HCT116 (cell line): Measurements from ENCODE around the gene EIF4E1B. TPM values are rescaled to one million over a fixed set of nuclear protein-coding genes. Genes with fewer than 3 reads are reported as not detected.
A peak's percentile ranks its signal among the peaks of the same experiment; 100 is the strongest.

ENCODE experiments used
- ATAC-seq: fragments of 200-7000 bp; cut with Tn5 transposase; 2 replicates; pipeline ENCODE4 v1.9.1; 2020; ENCODE audit warnings: mild to moderate bottlenecking, moderate library complexity
- BruUV-seq: library from RNA; stranded (reverse); fragments of 400-500 nt; replicated peaks from 2 replicates; lab custom pipeline; 2021; lab: Mats Ljungman, UMichigan
- CTCF ChIA-PET: fragments of 300-600 bp; sonication (Branson Sonifier 250); formaldehyde crosslinking; loops from one replicate; lab custom pipeline; 2021; ENCODE audit warnings: antibody characterized with exemption; lab: Charles Lee
- POLR2A ChIA-PET: fragments of 300-600, 350-600 bp; sonication (Branson Sonifier 250); formaldehyde crosslinking; loops from one replicate; lab custom pipeline; 2021; ENCODE audit warnings: antibody characterized with exemption; lab: Charles Lee
- RAD21 ChIA-PET, 2 experiments: fragments of 300-600 bp; sonication (Branson Sonifier 250); formaldehyde crosslinking; loops; one replicate each; lab custom pipeline; 2023; ENCODE audit warnings: low total read pairs in 2 of 2; ENCODE audit not compliant: uncharacterized antibody in 2 of 2, unreplicated experiment in 2 of 2, low non-redundant PET in 1 of 2; lab: Charles Lee
- DNase-seq: peaks from one replicate; pipeline ENCODE4 v3.0.0-alpha.2; 2010; ENCODE audit warnings: low read depth, low spot score
- H2AFZ ChIP-seq: fragments of 200-600 bp; shearing (Covaris generic), sonication (generic); 2 replicates; pipeline ENCODE4 v1.6.1; 2017; ENCODE audit warnings: low read depth, mixed run types, mixed read lengths, antibody characterized with exemption, low read length; ENCODE audit not compliant: poor library complexity, severe bottlenecking
- H3K27ac ChIP-seq: 2 replicates; pipeline ENCODE4 v1.5.1; 2012; ENCODE audit warnings: low read depth, low read length
- H3K27me3 ChIP-seq: fragments of 200-600 bp; sonication (generic); 2 replicates; pipeline ENCODE4 v1.6.1; 2016; ENCODE audit warnings: mixed run types, low read length, mixed read lengths; ENCODE audit not compliant: insufficient read depth
- H3K36me3 ChIP-seq, 2 experiments: fragments of 200-500 bp in 1 of 2; fragments of 200-600 bp in 1 of 2; sonication (Bioruptor generic) in 1 of 2; sonication (generic) in 1 of 2; 2 replicates each; pipeline versions ENCODE4 v1.5.1 to v1.6.1; 2014 to 2016; ENCODE audit warnings: low read length in 2 of 2, inconsistent platforms in 1 of 2, mixed read lengths in 1 of 2, mixed run types in 1 of 2; ENCODE audit not compliant: insufficient read depth in 2 of 2, control insufficient read depth in 1 of 2
- H3K4me1 ChIP-seq, 2 experiments: fragments of 200-600 bp in 1 of 2; sonication (generic) in 1 of 2; 2 replicates each; pipeline versions ENCODE4 v1.5.1 to v1.6.1; 2012 to 2017; ENCODE audit warnings: low read length in 2 of 2, inconsistent platforms in 1 of 2, mild to moderate bottlenecking in 1 of 2, mixed read lengths in 1 of 2, mixed run types in 1 of 2, moderate library complexity in 1 of 2; ENCODE audit not compliant: insufficient read depth in 2 of 2, control insufficient read depth in 1 of 2
- H3K4me2 ChIP-seq: fragments of 200-600 bp; sonication (generic); 2 replicates; pipeline ENCODE4 v1.6.1; 2017; ENCODE audit warnings: mixed run types, low read length, mixed read lengths
- H3K4me3 ChIP-seq, 2 experiments: fragments of 200-600 bp in 1 of 2; sonication (generic) in 1 of 2; replicated peaks in 1 of 2; 2 replicates each; pipeline ENCODE4 v1.5.1; 2011 to 2016; ENCODE audit warnings: low read length in 2 of 2, control low read depth in 1 of 2, low read depth in 1 of 2, mild to moderate bottlenecking in 1 of 2, mixed read lengths in 1 of 2, mixed run types in 1 of 2
- H3K79me2 ChIP-seq: fragments of 200-600 bp; sonication (generic); 2 replicates; pipeline ENCODE4 v1.6.1; 2017; ENCODE audit warnings: mild to moderate bottlenecking, mixed run types, low read length, moderate library complexity, mixed read lengths; ENCODE audit not compliant: insufficient read depth
- H3K9ac ChIP-seq: fragments of 200-600 bp; sonication (generic); 2 replicates; pipeline ENCODE4 v1.6.1; 2016; ENCODE audit warnings: low read length, mixed read lengths
- H3K9me2 ChIP-seq: fragments of 200-600 bp; sonication (generic), shearing (Covaris generic); 2 replicates; pipeline ENCODE4 v1.6.1; 2017; ENCODE audit warnings: mixed run types, mild to moderate bottlenecking, moderate library complexity; ENCODE audit not compliant: insufficient read depth
- H3K9me3 ChIP-seq, 2 experiments: fragments of 200-500 bp in 1 of 2; fragments of 200-600 bp in 1 of 2; sonication (Bioruptor generic) in 1 of 2; sonication (generic) in 1 of 2; 2 replicates each; pipeline ENCODE4 v1.6.1; 2014 to 2017; ENCODE audit warnings: low read length in 2 of 2, mixed read lengths in 2 of 2, inconsistent platforms in 1 of 2, low read depth in 1 of 2, mild to moderate bottlenecking in 1 of 2, mixed run types in 1 of 2, moderate library complexity in 1 of 2; ENCODE audit not compliant: control insufficient read depth in 1 of 2, insufficient read depth in 1 of 2
- H4K20me1 ChIP-seq: fragments of 200-600 bp; sonication (generic), shearing (Covaris generic); 2 replicates; pipeline ENCODE4 v1.6.1; 2017; ENCODE audit warnings: mixed run types, mild to moderate bottlenecking, moderate library complexity; ENCODE audit not compliant: insufficient read depth
- CBX3 ChIP-seq: IDR thresholded peaks from 2 replicates; pipeline ENCODE4 v1.6.1; 2012; ENCODE audit warnings: low read depth
- CEBPB ChIP-seq: IDR thresholded peaks from 2 replicates; pipeline ENCODE4 v1.6.1; 2012; ENCODE audit warnings: low read depth
- EGR1 ChIP-seq: IDR thresholded peaks from 2 replicates; pipeline ENCODE4 v1.6.1; 2012; ENCODE audit warnings: low read depth
- ELF1 ChIP-seq: IDR thresholded peaks from 2 replicates; pipeline ENCODE4 v1.6.1; 2012; ENCODE audit warnings: low read depth, borderline replicate concordance
- EZH2 ChIP-seq: fragments of 200-600 bp; sonication (generic); IDR thresholded peaks from 2 replicates; pipeline ENCODE4 v1.6.1; 2017; ENCODE audit warnings: antibody characterized with exemption, mixed run types
- EZH2phosphoT487 ChIP-seq: fragments of 200-600 bp; IDR thresholded peaks from 2 replicates; pipeline ENCODE4 v1.6.1; 2018; ENCODE audit warnings: antibody characterized with exemption, borderline replicate concordance
- FOSL1 ChIP-seq: IDR thresholded peaks from 2 replicates; pipeline ENCODE4 v1.6.1; 2012; ENCODE audit warnings: low read depth
- POLR2A ChIP-seq: IDR thresholded peaks from 2 replicates; pipeline ENCODE4 v1.7.0; 2011; ENCODE audit warnings: borderline replicate concordance; ENCODE audit not compliant: insufficient read depth, insufficient read length; ENCODE audit errors: extremely low read depth
- POLR2AphosphoS5 ChIP-seq: IDR thresholded peaks from 2 replicates; pipeline ENCODE4 v1.6.1; 2011; ENCODE audit warnings: mild to moderate bottlenecking, low read depth, low read length, moderate library complexity
- RAD21 ChIP-seq: IDR thresholded peaks from 2 replicates; pipeline ENCODE4 v1.6.1; 2012; ENCODE audit warnings: low read depth, mild to moderate bottlenecking
- REST ChIP-seq: IDR thresholded peaks from 2 replicates; pipeline ENCODE4 v1.6.1; 2012; ENCODE audit warnings: low read depth
- SIN3A ChIP-seq: IDR thresholded peaks from 2 replicates; pipeline ENCODE4 v1.6.1; 2012; ENCODE audit warnings: low read depth
- SRF ChIP-seq: IDR thresholded peaks from 2 replicates; pipeline ENCODE4 v1.6.1; 2012; ENCODE audit warnings: low read depth
- TCF7L2 ChIP-seq: IDR thresholded peaks from 2 replicates; pipeline ENCODE4 v1.7.0; 2011; ENCODE audit warnings: borderline replicate concordance, inconsistent platforms; ENCODE audit not compliant: insufficient read depth, insufficient read length; ENCODE audit errors: extremely low read depth
- ZBTB33 ChIP-seq: IDR thresholded peaks from 2 replicates; pipeline ENCODE4 v1.6.1; 2011; ENCODE audit warnings: mild to moderate bottlenecking, low read length, moderate library complexity; ENCODE audit not compliant: insufficient replicate concordance; ENCODE audit errors: extremely low read depth
- ZFX ChIP-seq: fragments of 450-650 bp; IDR thresholded peaks from 2 replicates; pipeline ENCODE4 v1.6.1; 2017
- ZNF274 ChIP-seq: fragments of 200-500 bp; sonication (Bioruptor generic); IDR thresholded peaks from 2 replicates; pipeline ENCODE4 v1.6.1; 2014; ENCODE audit warnings: mild to moderate bottlenecking, low read depth, low read length, inconsistent platforms
- intact Hi-C: fragments of 100-400 bp; cut with micrococcal nuclease; formaldehyde crosslinking; loops from 2 replicates; pipeline ENCODE4 v1.10.0; 2022
- total RNA-seq: library from RNA; stranded (reverse); gene quantifications from one replicate; pipeline ENCODE4 v1.2.1, GENCODE V29; 2021; ENCODE audit not compliant: unreplicated experiment
- TF ChIP-seq, protein P1 (sequence below): IDR thresholded peaks from 2 replicates; pipeline ENCODE4 v1.6.1; 2012
- TF ChIP-seq, protein P2 (sequence below): IDR thresholded peaks from 2 replicates; pipeline ENCODE4 v1.6.1; 2012
- TF ChIP-seq, protein P3 (sequence below), 3 experiments: fragments of 200-600 bp in 1 of 3; sonication (generic) in 1 of 3; IDR thresholded peaks in 2 of 3; conservative IDR thresholded peaks in 1 of 3; 2 replicates each; pipeline ENCODE4 v1.5.1; 2012 to 2017; ENCODE audit warnings: low read depth in 2 of 3, low read length in 2 of 3, antibody characterized with exemption in 1 of 3, borderline replicate concordance in 1 of 3, control low read depth in 1 of 3, mild to moderate bottlenecking in 1 of 3, mixed read lengths in 1 of 3, mixed run types in 1 of 3, moderate library complexity in 1 of 3; ENCODE audit not compliant: insufficient read depth in 1 of 3

The EIF4E1B gene
- total RNA-seq, 1 experiment from 2014 or later, result 0.07 TPM

- TF ChIP-seq ZNF274 (no peak), POLR2A (no peak)
Measured at GRCh38 chr5:176687247-176687646, 56.8 kb downstream of the EIF4E1B start (continued).

DNA sequence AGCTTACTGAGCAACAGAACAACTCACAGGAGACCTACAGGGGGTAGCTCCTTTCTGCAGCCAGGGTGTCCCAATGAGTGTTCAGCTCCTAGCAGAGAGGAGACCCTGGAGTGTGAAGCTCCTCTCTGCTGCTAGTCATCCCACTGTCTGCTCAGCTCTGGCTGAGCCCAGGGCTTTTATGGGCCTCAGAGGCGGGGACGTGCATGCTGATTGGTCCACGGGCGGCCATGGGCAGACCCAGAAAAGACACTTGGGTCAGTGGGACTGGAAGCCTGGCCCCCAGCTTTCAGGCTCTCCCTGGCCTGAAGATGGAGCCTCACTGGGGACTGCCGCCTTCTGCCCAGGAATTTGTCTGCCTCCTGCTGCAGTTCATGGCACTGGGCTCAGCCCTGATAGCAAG, 57.4 kb downstream of the EIF4E1B start:
- Histone ChIP-seq H4K20me1 (no peaks in the 10 kb centered on the region), H3K4me3 (no peak overlapping the region), H3K36me3 (no peaks in the 10 kb centered on the region), H3K9me2 (no peaks in the 10 kb centered on the region), H3K27ac (no peak overlapping the region), H2AFZ (no peak overlapping the region), H3K4me2 (no peak overlapping the region), H3K4me1 (peaks cover 0 to 8% of the 10 kb centered on the region in 2 experiments; a peak in 2 of 4 replicates), H3K79me2 (no peaks in the 10 kb centered on the region), H3K9ac (no peak overlapping the region), H3K27me3 (peaks cover 1% of the 10 kb centered on the region; the same call in 1 of the 2 replicates), H3K9me3 (no peaks in the 10 kb centered on the region)
- ATAC-seq (0 out of 2 replicates have a peak, but pooled peaks have one; percentile 38), DNase-seq (no peak)
- RAD21 ChIA-PET, result no interaction called here
- BruUV-seq, result no TSS peak
- CTCF ChIA-PET, result no interaction called here
- POLR2A ChIA-PET, result no interaction called here
- intact Hi-C loops, result no loop called here
- TF ChIP-seq, protein P1, sequence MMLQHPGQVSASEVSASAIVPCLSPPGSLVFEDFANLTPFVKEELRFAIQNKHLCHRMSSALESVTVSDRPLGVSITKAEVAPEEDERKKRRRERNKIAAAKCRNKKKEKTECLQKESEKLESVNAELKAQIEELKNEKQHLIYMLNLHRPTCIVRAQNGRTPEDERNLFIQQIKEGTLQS, result no peak
- TF ChIP-seq ELF1, result no peak
- no peak for TF ChIP-seq SIN3A
- TF ChIP-seq, protein P2, sequence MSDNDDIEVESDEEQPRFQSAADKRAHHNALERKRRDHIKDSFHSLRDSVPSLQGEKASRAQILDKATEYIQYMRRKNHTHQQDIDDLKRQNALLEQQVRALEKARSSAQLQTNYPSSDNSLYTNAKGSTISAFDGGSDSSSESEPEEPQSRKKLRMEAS, result no peak
- TF ChIP-seq, protein P3, sequence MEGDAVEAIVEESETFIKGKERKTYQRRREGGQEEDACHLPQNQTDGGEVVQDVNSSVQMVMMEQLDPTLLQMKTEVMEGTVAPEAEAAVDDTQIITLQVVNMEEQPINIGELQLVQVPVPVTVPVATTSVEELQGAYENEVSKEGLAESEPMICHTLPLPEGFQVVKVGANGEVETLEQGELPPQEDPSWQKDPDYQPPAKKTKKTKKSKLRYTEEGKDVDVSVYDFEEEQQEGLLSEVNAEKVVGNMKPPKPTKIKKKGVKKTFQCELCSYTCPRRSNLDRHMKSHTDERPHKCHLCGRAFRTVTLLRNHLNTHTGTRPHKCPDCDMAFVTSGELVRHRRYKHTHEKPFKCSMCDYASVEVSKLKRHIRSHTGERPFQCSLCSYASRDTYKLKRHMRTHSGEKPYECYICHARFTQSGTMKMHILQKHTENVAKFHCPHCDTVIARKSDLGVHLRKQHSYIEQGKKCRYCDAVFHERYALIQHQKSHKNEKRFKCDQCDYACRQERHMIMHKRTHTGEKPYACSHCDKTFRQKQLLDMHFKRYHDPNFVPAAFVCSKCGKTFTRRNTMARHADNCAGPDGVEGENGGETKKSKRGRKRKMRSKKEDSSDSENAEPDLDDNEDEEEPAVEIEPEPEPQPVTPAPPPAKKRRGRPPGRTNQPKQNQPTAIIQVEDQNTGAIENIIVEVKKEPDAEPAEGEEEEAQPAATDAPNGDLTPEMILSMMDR (IDR thresholded peaks at IDR 0.05 in 2 of 3, conservative IDR thresholded peaks at IDR 0.05 in 1 of 3; ENCODE audit: borderline replicate concordance in 1 of 3, insufficient read depth in 1 of 3, low read depth in 2 of 3, low read length in 2 of 3), result no peak
- no peak for TF ChIP-seq CBX3
- TF ChIP-seq EZH2, result no peak
- no peak for TF ChIP-seq ZBTB33
- TF ChIP-seq POLR2AphosphoS5, result no peak
- TF ChIP-seq ZNF274, result no peak
- TF ChIP-seq CEBPB, result no peak
- no peak for TF ChIP-seq REST
- no peak for TF ChIP-seq RAD21
- no peak for TF ChIP-seq EZH2phosphoT487
- TF ChIP-seq FOSL1, result no peak
- no peak for TF ChIP-seq POLR2A
- no peak for TF ChIP-seq ZFX
- TF ChIP-seq EGR1, result no peak
- TF ChIP-seq TCF7L2, result no peak
- TF ChIP-seq SRF, result no peak
